HepG2 (cell line): Measurements from ENCODE around the gene MIF4GD. TPM values are rescaled to one million over a fixed set of nuclear protein-coding genes. Genes with fewer than 3 reads are reported as not detected.
A peak's percentile ranks its signal among the peaks of the same experiment; 100 is the strongest.

Experiments
- BCL6 ChIP-seq: IDR thresholded peaks from 2 replicates; pipeline ENCODE4 v1.6.1; 2016; ENCODE audit warnings: missing genetic modification reagents, missing compliant biosample characterization
- BHLHE40 ChIP-seq: IDR thresholded peaks from 2 replicates; pipeline ENCODE4 v1.6.1; 2011; ENCODE audit warnings: low read length, improper control_type of control experiment
- CREB1 ChIP-seq, 2 experiments: fragments of 450-650 bp in 1 of 2; IDR thresholded peaks; 2 replicates each; pipeline ENCODE4 v1.6.1; 2016 to 2017; ENCODE audit warnings: control low read depth in 1 of 2, mild to moderate bottlenecking in 1 of 2, missing compliant biosample characterization in 1 of 2, missing genetic modification characterization in 1 of 2
- FOXK1 ChIP-seq: sonication (generic); formaldehyde crosslinking; IDR thresholded peaks from 2 replicates; pipeline ENCODE4 v1.4.0; 2020; ENCODE audit warnings: low read depth, missing genetic modification reagents, borderline replicate concordance
- HIVEP1 ChIP-seq: sonication (generic); formaldehyde crosslinking; IDR thresholded peaks from 2 replicates; pipeline ENCODE4 v1.4.0; 2020; ENCODE audit warnings: mild to moderate bottlenecking, missing genetic modification reagents
- HMG20B ChIP-seq: conservative IDR thresholded peaks from 2 replicates; pipeline ENCODE4 v1.6.1; 2016; ENCODE audit warnings: missing genetic modification reagents, missing compliant biosample characterization
- HOXA7 ChIP-seq: sonication (generic); formaldehyde crosslinking; IDR thresholded peaks from 2 replicates; pipeline ENCODE4 v1.8.1; 2022; ENCODE audit warnings: mild to moderate bottlenecking, missing genetic modification reagents, moderate library complexity
- IKZF4 ChIP-seq: sonication (generic); formaldehyde crosslinking; IDR thresholded peaks from 2 replicates; pipeline ENCODE4 v1.5.1; 2020; ENCODE audit warnings: borderline replicate concordance, mild to moderate bottlenecking, low read depth, missing genetic modification reagents; ENCODE audit errors: not compliant biosample characterization
- MED8 ChIP-seq: sonication (generic); formaldehyde crosslinking; IDR thresholded peaks from 2 replicates; pipeline ENCODE4 v1.8.1; 2023; ENCODE audit warnings: mild to moderate bottlenecking, missing genetic modification reagents; ENCODE audit not compliant: insufficient replicate concordance
- MLLT10 ChIP-seq: sonication (generic); formaldehyde crosslinking; IDR thresholded peaks from 2 replicates; pipeline ENCODE4 v1.4.0; 2020; ENCODE audit warnings: missing genetic modification reagents
- NCOA2 ChIP-seq: sonication (generic); formaldehyde crosslinking; IDR thresholded peaks from 2 replicates; pipeline ENCODE4 v1.8.0; 2022; ENCODE audit warnings: inconsistent platforms
- NFIC ChIP-seq: IDR thresholded peaks from 2 replicates; pipeline ENCODE4 v1.6.1; 2012; ENCODE audit warnings: mild to moderate bottlenecking, low read length, inconsistent platforms
- PRMT3 ChIP-seq: sonication (generic); formaldehyde crosslinking; IDR thresholded peaks from 2 replicates; pipeline ENCODE4 v1.8.1; 2022; ENCODE audit warnings: low read depth, mild to moderate bottlenecking, moderate library complexity, missing genetic modification reagents, borderline replicate concordance
- PRPF4 ChIP-seq: fragments of 200-400 bp; formaldehyde crosslinking; IDR thresholded peaks from 2 replicates; pipeline ENCODE4 v1.6.1; 2016; ENCODE audit warnings: low read length, low read depth; ENCODE audit not compliant: poor library complexity, severe bottlenecking
- PTBP1 ChIP-seq: fragments of 200-400 bp; formaldehyde crosslinking; IDR thresholded peaks from 2 replicates; pipeline ENCODE4 v1.6.1; 2018; ENCODE audit warnings: low read length, low read depth; ENCODE audit not compliant: poor library complexity, severe bottlenecking
- TSC22D2 ChIP-seq: sonication (generic); formaldehyde crosslinking; IDR thresholded peaks from 2 replicates; pipeline ENCODE4 v1.5.1; 2020; ENCODE audit warnings: missing genetic modification reagents, mild to moderate bottlenecking, borderline replicate concordance
- ZBTB38 ChIP-seq: sonication (generic); formaldehyde crosslinking; IDR thresholded peaks from 2 replicates; pipeline ENCODE4 v1.5.1; 2020; ENCODE audit warnings: mild to moderate bottlenecking, missing genetic modification reagents
- ZNF281 ChIP-seq: sonication (generic); formaldehyde crosslinking; IDR thresholded peaks from 2 replicates; pipeline ENCODE4 v1.4.0; 2020; ENCODE audit warnings: missing genetic modification reagents, borderline replicate concordance
- ZNF30 ChIP-seq: sonication (generic); formaldehyde crosslinking; IDR thresholded peaks from 2 replicates; pipeline ENCODE4 v1.5.0; 2020; ENCODE audit warnings: mild to moderate bottlenecking, missing genetic modification reagents
- ZNF496 ChIP-seq: sonication (generic); formaldehyde crosslinking; IDR thresholded peaks from 2 replicates; pipeline ENCODE4 v1.8.1; 2023; ENCODE audit warnings: mild to moderate bottlenecking, moderate library complexity, missing genetic modification reagents; ENCODE audit not compliant: insufficient replicate concordance
- ZNF552 ChIP-seq: sonication (generic); formaldehyde crosslinking; IDR thresholded peaks from 2 replicates; pipeline ENCODE4 v1.9.0; 2022; ENCODE audit warnings: missing genetic modification reagents, mild to moderate bottlenecking, borderline replicate concordance
- ZNF598 ChIP-seq: sonication (generic); formaldehyde crosslinking; IDR thresholded peaks from 2 replicates; pipeline ENCODE4 v1.5.1; 2020; ENCODE audit warnings: mild to moderate bottlenecking, missing genetic modification reagents, borderline replicate concordance
- ZNF784 ChIP-seq: sonication (generic); formaldehyde crosslinking; IDR thresholded peaks from 2 replicates; pipeline ENCODE4 v1.5.1; 2020; ENCODE audit warnings: missing genetic modification reagents, mild to moderate bottlenecking, borderline replicate concordance
- ZNF879 ChIP-seq: sonication (generic); formaldehyde crosslinking; IDR thresholded peaks from 2 replicates; pipeline ENCODE4 v1.8.1; 2023; ENCODE audit warnings: missing genetic modification reagents
- polyA plus RNA-seq, 8 experiments: library from polyadenylated mRNA; depleted of rRNA in 3 of 8; stranded (reverse) in 7 of 8; unstranded in 1 of 8; fragments of >200 nt; fragmentation: Illumina TruSeq in 4 of 8; extraction: Trizol in 4 of 8; gene quantifications; 2 replicates each; pipeline versions ENCODE4 v1.2.1 to v1.2.3, GENCODE V29; 2011 to 2016; ENCODE audit warnings: low read depth in 4 of 8, missing spikeins in 1 of 8, mixed read lengths in 1 of 8; ENCODE audit not compliant: insufficient read depth in 1 of 8
- total RNA-seq, 5 experiments: library from RNA; depleted of rRNA; stranded (reverse); fragments of >200 nt; fragmentation: Illumina TruSeq; extraction: Trizol; gene quantifications; 2 replicates each; pipeline ENCODE4 v1.2.3, GENCODE V29; 2016; ENCODE audit warnings: low read depth in 1 of 5
- TF ChIP-seq, protein P1 (sequence below): sonication (generic); formaldehyde crosslinking; IDR thresholded peaks from 2 replicates; pipeline ENCODE4 v1.8.1; 2023; ENCODE audit warnings: mild to moderate bottlenecking, moderate library complexity, missing genetic modification reagents

MIF4GD gene
- total and polyA plus RNA-seq, 2 of the 13 experiments (the other 11 are each of a cell fraction or from before 2014, with no cell fraction given): 14.0 to 28.0 TPM

GRCh38 chr17:75271233-75271954, 363 bp upstream of the MIF4GD start (continued):
- TF ChIP-seq ZNF30 (no peak), HIVEP1 (peak; percentile 39; the same call in 1 of the 2 replicates), ZBTB38 (0 out of 2 replicates have a peak, but pooled peaks have one; percentile 48), NCOA2 (CRISPR knock-in tag) (peak; percentile 10; the same call in 1 of the 2 replicates), CREB1 (IDR thresholded peaks at IDR 0.05) (peak; percentile 83; the same call in 1 of the 2 replicates), CREB1 (CRISPR knock-in tag; IDR thresholded peaks at IDR 0.05) (no peak), ZNF784 (CRISPR knock-in tag) (peak; percentile 48; the same call in 1 of the 2 replicates), ZNF552 (0 out of 2 replicates have a peak, but pooled peaks have one; percentile 16), BHLHE40 (no peak; the same call in 1 of the 2 replicates), NFIC (no peak), TSC22D2 (CRISPR knock-in tag) (no peak), FOXK1 (no peak), ZNF598 (CRISPR knock-in tag) (peak; percentile 61; the same call in 1 of the 2 replicates), HMG20B (CRISPR knock-in tag) (no peak), PRPF4 (no peak), ZNF496 (CRISPR knock-in tag) (no peak), MED8 (CRISPR knock-in tag) (peak; percentile 88), PTBP1 (no peak), HOXA7 (CRISPR knock-in tag) (no peak), ZNF281 (no peak), BCL6 (CRISPR knock-in tag) (no peak), PRMT3 (CRISPR knock-in tag) (no peak), ZNF879 (CRISPR knock-in tag) (no peak; the same call in 1 of the 2 replicates), IKZF4 (CRISPR knock-in tag) (peak; percentile 74), MLLT10 (CRISPR knock-in tag) (no peak)
- TF ChIP-seq, protein P1, sequence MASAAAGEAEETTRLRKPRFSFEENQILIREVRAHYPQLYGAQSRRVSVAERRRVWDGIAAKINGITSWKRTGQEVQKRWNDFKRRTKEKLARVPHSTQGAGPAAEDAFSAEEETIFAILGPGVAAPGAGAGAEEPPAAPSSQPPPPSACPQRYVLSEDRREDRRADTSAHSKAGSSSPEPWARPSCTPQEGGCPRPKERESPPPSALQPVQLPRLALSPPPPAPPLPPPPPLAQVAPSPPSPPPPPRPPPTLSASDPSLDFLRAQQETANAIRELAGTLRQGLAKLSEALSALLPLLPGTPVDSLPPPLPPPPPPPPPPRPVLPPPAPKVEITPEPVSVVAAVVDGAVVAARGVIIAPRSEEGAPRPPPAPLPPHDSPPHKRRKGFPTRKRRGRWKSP (CRISPR knock-in tag): no peak
